Measurements from ENCODE around the gene ADAMTS2.

DNA sequence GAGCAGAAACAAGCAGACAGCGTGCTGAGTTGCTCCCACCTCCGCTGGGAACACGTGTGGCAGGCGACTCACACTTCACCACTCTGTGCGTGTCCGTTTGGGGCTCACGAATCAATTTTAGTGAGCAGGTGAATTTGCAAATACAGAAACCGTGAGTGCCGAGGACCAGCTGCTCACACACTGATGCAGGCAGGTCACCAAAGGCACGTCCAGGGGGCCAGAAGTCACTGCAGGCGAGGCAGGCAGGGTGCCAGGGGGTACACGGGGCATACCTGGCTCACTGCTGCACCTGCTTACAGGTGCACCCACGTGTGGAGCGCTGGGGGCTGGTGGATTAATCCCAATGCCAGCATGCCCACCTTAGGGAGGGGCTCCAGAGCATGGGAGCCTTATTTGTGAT is 216.3 kb downstream of the ADAMTS2 start:
- TF ChIP-seq, protein P1, sequence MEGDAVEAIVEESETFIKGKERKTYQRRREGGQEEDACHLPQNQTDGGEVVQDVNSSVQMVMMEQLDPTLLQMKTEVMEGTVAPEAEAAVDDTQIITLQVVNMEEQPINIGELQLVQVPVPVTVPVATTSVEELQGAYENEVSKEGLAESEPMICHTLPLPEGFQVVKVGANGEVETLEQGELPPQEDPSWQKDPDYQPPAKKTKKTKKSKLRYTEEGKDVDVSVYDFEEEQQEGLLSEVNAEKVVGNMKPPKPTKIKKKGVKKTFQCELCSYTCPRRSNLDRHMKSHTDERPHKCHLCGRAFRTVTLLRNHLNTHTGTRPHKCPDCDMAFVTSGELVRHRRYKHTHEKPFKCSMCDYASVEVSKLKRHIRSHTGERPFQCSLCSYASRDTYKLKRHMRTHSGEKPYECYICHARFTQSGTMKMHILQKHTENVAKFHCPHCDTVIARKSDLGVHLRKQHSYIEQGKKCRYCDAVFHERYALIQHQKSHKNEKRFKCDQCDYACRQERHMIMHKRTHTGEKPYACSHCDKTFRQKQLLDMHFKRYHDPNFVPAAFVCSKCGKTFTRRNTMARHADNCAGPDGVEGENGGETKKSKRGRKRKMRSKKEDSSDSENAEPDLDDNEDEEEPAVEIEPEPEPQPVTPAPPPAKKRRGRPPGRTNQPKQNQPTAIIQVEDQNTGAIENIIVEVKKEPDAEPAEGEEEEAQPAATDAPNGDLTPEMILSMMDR (conservative IDR thresholded peaks at IDR 0.05 in 1 of 2, IDR thresholded peaks at IDR 0.05 in 1 of 2; ENCODE audit: low read depth in 1 of 2, low read length in 2 of 2) = no peak
- no peak for TF ChIP-seq EZH2 (IDR thresholded peaks at IDR 0.05; ENCODE audit: low read length, missing control alignments)
